NCI-H345 (cell line): ENCODE measurements around the gene CPNE5.
A peak's percentile ranks its signal among the peaks of the same experiment; 100 is the strongest.

Experiments used
- DNase-seq: peaks from one replicate; lab custom pipeline; 2025; lab: John Stamatoyannopoulos, UW

CPNE5 gene

GRCh38 chr6:36834576-36835341, 4.5 kb downstream of the CPNE5 start:
- no peak for DNase-seq

GRCh38 chr6:36833182-36833789, 6.0 kb downstream of the CPNE5 start:
- DNase-seq = no peak

GRCh38 chr6:36832313-36832712, 6.9 kb downstream of the CPNE5 start:
- DNase-seq = no peak

GRCh38 chr6:36830577-36830976, 8.7 kb downstream of the CPNE5 start:
- DNase-seq = no peak

GRCh38 chr6:36829919-36830544, 9.2 kb downstream of the CPNE5 start:
- DNase-seq = peak; percentile 27

GRCh38 chr6:36827261-36828079, 11.8 kb downstream of the CPNE5 start:
- no peak for DNase-seq

GRCh38 chr6:36826520-36827227, 12.6 kb downstream of the CPNE5 start:
- no peak for DNase-seq

GRCh38 chr6:36825994-36826393, 13.2 kb downstream of the CPNE5 start:
- no peak for DNase-seq

GRCh38 chr6:36825452-36825851, 13.8 kb downstream of the CPNE5 start:
- DNase-seq = no peak

- no peak for DNase-seq
These were observed 15.0 kb downstream of the CPNE5 start for GRCh38 chr6:36824253-36824652.

- DNase-seq = no peak
These were observed 15.7 kb downstream of the CPNE5 start for GRCh38 chr6:36823421-36824096.

GRCh38 chr6:36822506-36823269, 16.6 kb downstream of the CPNE5 start:
- no peak for DNase-seq

- no peak for DNase-seq
These were observed 17.5 kb downstream of the CPNE5 start for GRCh38 chr6:36821581-36822335.

GRCh38 chr6:36820700-36821580, 18.3 kb downstream of the CPNE5 start:
- DNase-seq = no peak

- DNase-seq = no peak
These were observed 20.5 kb downstream of the CPNE5 start for GRCh38 chr6:36818756-36819155.

- DNase-seq = no peak
These were observed 21.4 kb downstream of the CPNE5 start for GRCh38 chr6:36817847-36818246.

GRCh38 chr6:36817176-36817817, 21.9 kb downstream of the CPNE5 start:
- DNase-seq = no peak
